Lower leg skin (tissue), 3 donors: ENCODE data around the gene MYO7A.

Source experiments
- CTCF ChIP-seq, 3 donors: fragments of 450-650 bp; IDR thresholded peaks; one replicate each; pipeline ENCODE4 v1.5.1; 2016; ENCODE audit warnings: antibody characterized with exemption in 3 of 3, mild to moderate bottlenecking in 3 of 3, moderate library complexity in 2 of 3
- POLR2A ChIP-seq, 2 donors: fragments of 450-650 bp; IDR thresholded peaks; one replicate each; pipeline ENCODE4 v1.6.1; 2016 to 2017; ENCODE audit warnings: antibody characterized with exemption in 2 of 2, mild to moderate bottlenecking in 1 of 2, moderate library complexity in 1 of 2

- TF ChIP-seq CTCF (IDR thresholded peaks at IDR 0.05) (no peak), POLR2A (IDR thresholded peaks at IDR 0.05) (no peak)
Observed at GRCh38 chr11:77092382-77092781, 35.7 kb upstream of the MYO7A start.
